Endometrium (tissue), 2 donors: ENCODE measurements around the gene IDS.
"Not testable (repeated sequence)": the region's sequence is repeated elsewhere in the genome, so short reads cannot be mapped to it uniquely, and the experiment has no call there.

Experiments used
- FAIRE-seq: peaks from 2 replicates; lab custom pipeline; 2012; peaks lifted over from hg19 to GRCh38; lab: Jason Lieb, UNC
- donor health status: control.
- donor health status: control.

Gene IDS

GRCh38 chrX:149526318-149527033, 21.4 kb upstream of the IDS start:
- FAIRE-seq: not testable (repeated sequence)

GRCh38 chrX:149525903-149526302, 20.8 kb upstream of the IDS start:
- FAIRE-seq: not testable (repeated sequence)

- not testable (repeated sequence) for FAIRE-seq
Observed at GRCh38 chrX:149525389-149525788, 20.3 kb upstream of the IDS start.

- FAIRE-seq: no peak
Observed at GRCh38 chrX:149522916-149523315, 17.8 kb upstream of the IDS start.

- no peak for FAIRE-seq
Observed at GRCh38 chrX:149521438-149521837, 16.3 kb upstream of the IDS start.

GRCh38 chrX:149520636-149521277, 15.7 kb upstream of the IDS start:
- not testable (repeated sequence) for FAIRE-seq

GRCh38 chrX:149518236-149518635, 13.1 kb upstream of the IDS start:
- FAIRE-seq: no peak

- FAIRE-seq: no peak
Observed at GRCh38 chrX:149517308-149517707, 12.2 kb upstream of the IDS start.

GRCh38 chrX:149516604-149517003, 11.5 kb upstream of the IDS start:
- FAIRE-seq: no peak

- no peak for FAIRE-seq
Observed at GRCh38 chrX:149515954-149516602, 11.0 kb upstream of the IDS start.

GRCh38 chrX:149513825-149514428, 8.8 kb upstream of the IDS start:
- no peak for FAIRE-seq

- no peak for FAIRE-seq
Observed at GRCh38 chrX:149512225-149512885, 7.2 kb upstream of the IDS start.

GRCh38 chrX:149511081-149511480, 6.0 kb upstream of the IDS start:
- no peak for FAIRE-seq

- no peak for FAIRE-seq
Observed at GRCh38 chrX:149510386-149510785, 5.3 kb upstream of the IDS start.

- no peak for FAIRE-seq
Observed at GRCh38 chrX:149508467-149508866, 3.4 kb upstream of the IDS start.

- no peak for FAIRE-seq
Observed at GRCh38 chrX:149506349-149506748, 1.2 kb upstream of the IDS start.

GRCh38 chrX:149505671-149506070, 565 bp upstream of the IDS start:
- FAIRE-seq: no peak

GRCh38 chrX:149504226-149504914, 736 bp downstream of the IDS start:
- no peak for FAIRE-seq

- FAIRE-seq: peak; percentile 50
Observed at GRCh38 chrX:149503446-149503845, 1.7 kb downstream of the IDS start.

- FAIRE-seq: not testable (repeated sequence)
Observed at GRCh38 chrX:149502923-149503322, 2.2 kb downstream of the IDS start.

- FAIRE-seq: no peak
Observed at GRCh38 chrX:149499766-149500165, 5.3 kb downstream of the IDS start.

- no peak for FAIRE-seq
Observed at GRCh38 chrX:149498767-149499166, 6.3 kb downstream of the IDS start.
